NCI-H2196 (cell line): ENCODE results near the gene MRPL41.
A peak's percentile ranks its signal among the peaks of the same experiment; 100 is the strongest.
"Not testable (repeated sequence)": the region's sequence is repeated elsewhere in the genome, so short reads cannot be mapped to it uniquely, and the experiment has no call there.

Source experiments
- DNase-seq: peaks from one replicate; lab custom pipeline; 2025; ENCODE audit not compliant: unreplicated experiment; lab: John Stamatoyannopoulos, UW

Gene MRPL41

GRCh38 chr9:137552022-137552768, 516 bp downstream of the MRPL41 start:
- no peak for DNase-seq

- DNase-seq: not testable (repeated sequence)
Observed at GRCh38 chr9:137553654-137554053, 2.0 kb downstream of the MRPL41 start.

GRCh38 chr9:137554349-137554748, 2.7 kb downstream of the MRPL41 start:
- no peak for DNase-seq

- DNase-seq: no peak
Observed at GRCh38 chr9:137555179-137555578, 3.5 kb downstream of the MRPL41 start.

- peak; percentile 45 for DNase-seq
Observed at GRCh38 chr9:137556069-137556838, 4.6 kb downstream of the MRPL41 start.

GRCh38 chr9:137558127-137558526, 6.4 kb downstream of the MRPL41 start:
- no peak for DNase-seq

- DNase-seq: no peak
Observed at GRCh38 chr9:137564134-137564533, 12.5 kb downstream of the MRPL41 start.

- DNase-seq: no peak
Observed at GRCh38 chr9:137564817-137565411, 13.2 kb downstream of the MRPL41 start.

GRCh38 chr9:137568445-137568844, 16.8 kb downstream of the MRPL41 start:
- not testable (repeated sequence) for DNase-seq

GRCh38 chr9:137569609-137570203, 18.0 kb downstream of the MRPL41 start:
- DNase-seq: no peak

- no peak for DNase-seq
Observed at GRCh38 chr9:137570566-137570965, 18.9 kb downstream of the MRPL41 start.

- no peak for DNase-seq
Observed at GRCh38 chr9:137574192-137574591, 22.5 kb downstream of the MRPL41 start.

GRCh38 chr9:137575364-137575715, 23.7 kb downstream of the MRPL41 start:
- DNase-seq: no peak

- DNase-seq: no peak
Observed at GRCh38 chr9:137575716-137576411, 24.2 kb downstream of the MRPL41 start.

GRCh38 chr9:137578518-137579258, 27.0 kb downstream of the MRPL41 start, which contains the start of gene DPH7:
TSS of gene DPH7 (minus strand) at chr9:137578925. CDS start at chr9:137578777, 148 bp downstream.
- DNase-seq: peak; percentile 96

- no peak for DNase-seq
Observed at GRCh38 chr9:137579259-137579604, 27.6 kb downstream of the MRPL41 start.

- DNase-seq: no peak
Observed at GRCh38 chr9:137580209-137580953, 28.7 kb downstream of the MRPL41 start.

GRCh38 chr9:137580954-137581322, 29.3 kb downstream of the MRPL41 start:
- no peak for DNase-seq

- no peak for DNase-seq
Observed at GRCh38 chr9:137581361-137582285, 29.9 kb downstream of the MRPL41 start.
